ENCODE results near the gene MREG.

DNA sequence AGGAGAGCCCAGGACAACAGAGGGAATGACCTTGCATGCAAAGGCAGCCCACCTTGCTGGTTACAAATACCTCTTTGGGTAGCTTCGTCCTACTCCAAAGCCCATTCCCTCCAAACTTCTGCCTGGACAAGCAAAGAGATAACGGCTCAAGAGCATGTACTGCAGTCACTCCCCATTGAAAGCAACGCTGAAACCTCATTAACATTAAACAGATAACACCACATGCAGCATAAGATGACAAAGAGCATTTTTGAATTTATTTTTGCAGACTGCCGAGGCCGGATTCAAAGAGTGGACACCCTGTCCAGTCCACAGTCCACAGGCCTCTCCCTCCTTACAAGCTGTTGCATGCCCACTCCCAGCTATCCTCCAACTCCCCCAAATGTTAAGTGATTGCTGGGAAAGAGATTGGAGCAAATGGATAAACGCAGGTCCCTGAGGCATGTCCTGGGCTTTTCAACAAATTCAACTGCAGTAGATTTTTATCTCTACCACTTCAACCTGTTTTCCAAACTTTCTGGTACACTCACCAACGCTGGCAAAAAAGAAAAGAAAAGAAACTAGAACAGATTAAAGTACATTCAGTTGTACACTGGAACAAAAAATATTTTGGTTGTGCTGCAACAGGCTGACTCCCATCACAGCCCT is 40.1 kb downstream of the MREG start:
- TF ChIP-seq, protein P1, sequence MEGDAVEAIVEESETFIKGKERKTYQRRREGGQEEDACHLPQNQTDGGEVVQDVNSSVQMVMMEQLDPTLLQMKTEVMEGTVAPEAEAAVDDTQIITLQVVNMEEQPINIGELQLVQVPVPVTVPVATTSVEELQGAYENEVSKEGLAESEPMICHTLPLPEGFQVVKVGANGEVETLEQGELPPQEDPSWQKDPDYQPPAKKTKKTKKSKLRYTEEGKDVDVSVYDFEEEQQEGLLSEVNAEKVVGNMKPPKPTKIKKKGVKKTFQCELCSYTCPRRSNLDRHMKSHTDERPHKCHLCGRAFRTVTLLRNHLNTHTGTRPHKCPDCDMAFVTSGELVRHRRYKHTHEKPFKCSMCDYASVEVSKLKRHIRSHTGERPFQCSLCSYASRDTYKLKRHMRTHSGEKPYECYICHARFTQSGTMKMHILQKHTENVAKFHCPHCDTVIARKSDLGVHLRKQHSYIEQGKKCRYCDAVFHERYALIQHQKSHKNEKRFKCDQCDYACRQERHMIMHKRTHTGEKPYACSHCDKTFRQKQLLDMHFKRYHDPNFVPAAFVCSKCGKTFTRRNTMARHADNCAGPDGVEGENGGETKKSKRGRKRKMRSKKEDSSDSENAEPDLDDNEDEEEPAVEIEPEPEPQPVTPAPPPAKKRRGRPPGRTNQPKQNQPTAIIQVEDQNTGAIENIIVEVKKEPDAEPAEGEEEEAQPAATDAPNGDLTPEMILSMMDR (IDR thresholded peaks at IDR 0.05) = no peak
- TF ChIP-seq ESRRA (IDR thresholded peaks at IDR 0.05; ENCODE audit: borderline replicate concordance, low read length) (no peak), KDM5A (IDR thresholded peaks at IDR 0.05) (no peak), EHMT2 (IDR thresholded peaks at IDR 0.05; ENCODE audit: low read depth) (no peak), ZSCAN20 (CRISPR knock-in tag; IDR thresholded peaks at IDR 0.05) (no peak), NFE2L2 (conservative IDR thresholded peaks at IDR 0.05; ENCODE audit: low read length) (no peak)

All from A549 (cell line).